Omental fat pad (tissue), 4 donors: ENCODE results near the gene NDUFS3. TPM values are rescaled to one million over a fixed set of nuclear protein-coding genes. Genes with fewer than 3 reads are reported as not detected.
"Not testable (repeated sequence)": the region's sequence is repeated elsewhere in the genome, so short reads cannot be mapped to it uniquely, and the experiment has no call there.

ENCODE experiments used
- ATAC-seq: fragments of 150-250 bp; one replicate; pipeline ENCODE4 v1.9.1; 2016; ENCODE audit warnings: mild to moderate bottlenecking, moderate library complexity; ENCODE audit not compliant: low FRiP score
- DNase-seq: peaks from one replicate; pipeline ENCODE4 v3.0.0-alpha.2; 2019; ENCODE audit warnings: low spot score
- CTCF ChIP-seq, 3 donors: fragments of 450-650 bp; IDR thresholded peaks; one replicate each; pipeline ENCODE4 v1.5.1; 2016 to 2017; ENCODE audit warnings: antibody characterized with exemption in 3 of 3, mild to moderate bottlenecking in 3 of 3, moderate library complexity in 2 of 3
- total RNA-seq, 4 donors: library from RNA; depleted of rRNA; stranded (reverse); fragments of >200 nt; gene quantifications; one replicate each; pipeline ENCODE4 v1.1.0, GENCODE V29; 2016

NDUFS3 gene
- total RNA-seq, 4 donors from 2014 or later = 46.4 to 51.9 (median 48.6) TPM

GRCh38 chr11:47560426-47560825 is 18.4 kb upstream of the NDUFS3 start:
- TF ChIP-seq CTCF (IDR thresholded peaks at IDR 0.05) = no peak
- DNase-seq = no peak
- ATAC-seq = no peak

- ATAC-seq, DNase-seq: not testable (repeated sequence)
These were observed 16.5 kb upstream of the NDUFS3 start for GRCh38 chr11:47562393-47562792.

- ATAC-seq, DNase-seq: not testable (repeated sequence)
These were observed 14.5 kb upstream of the NDUFS3 start for GRCh38 chr11:47564366-47564765.

GRCh38 chr11:47564933-47565339 is 13.9 kb upstream of the NDUFS3 start:
- no peak for TF ChIP-seq CTCF (IDR thresholded peaks at IDR 0.05)
- DNase-seq (no peak), ATAC-seq (no peak)

- DNase-seq = no peak
- TF ChIP-seq CTCF (IDR thresholded peaks at IDR 0.05) = no peak
- ATAC-seq = peak; percentile 83
These were observed 13.3 kb upstream of the NDUFS3 start, which contains the start of gene PTPMT1 for GRCh38 chr11:47565340-47566148. PTPMT1 (plus strand) TSS chr11:47565599; CDS start chr11:47565623, 24 bp downstream.

- DNase-seq (no peak), ATAC-seq (peak; percentile 5)
- TF ChIP-seq CTCF (IDR thresholded peaks at IDR 0.05) = no peak
These were observed 12.7 kb upstream of the NDUFS3 start for GRCh38 chr11:47566149-47566698.

GRCh38 chr11:47569646-47570045 is 9.2 kb upstream of the NDUFS3 start:
- DNase-seq (no peak), ATAC-seq (no peak)
- TF ChIP-seq CTCF (IDR thresholded peaks at IDR 0.05) = no peak
